Measurements from ENCODE around the gene RNF157. TPM values are rescaled to one million over a fixed set of nuclear protein-coding genes. Genes with fewer than 3 reads are reported as not detected.

The RNF157 gene
- total and polyA plus RNA-seq, 9 of the 15 experiments (the other 6 are each of a cell fraction or from before 2014, with no cell fraction given) = 8.1 to 31.7 (median 20.8) TPM

GRCh38 chr17:76246080-76247066 is 6.1 kb upstream of the RNF157 start (continued):
- no peak for TF ChIP-seq CHCHD3 (CRISPR knock-in tag; IDR thresholded peaks at IDR 0.05)
- no peak for TF ChIP-seq MCM7 (IDR thresholded peaks at IDR 0.05)
- TF ChIP-seq ZNF551 (CRISPR knock-in tag; IDR thresholded peaks at IDR 0.05) = no peak
- TF ChIP-seq RFX7 (CRISPR knock-in tag; IDR thresholded peaks at IDR 0.05) = no peak
- no peak for TF ChIP-seq SIN3B (IDR thresholded peaks at IDR 0.05; ENCODE audit: low read depth)
- no peak for TF ChIP-seq ZNF561 (CRISPR knock-in tag; conservative IDR thresholded peaks at IDR 0.05)
- TF ChIP-seq C11orf30 (IDR thresholded peaks at IDR 0.05; ENCODE audit: low read depth) = no peak
- no peak; the same call in 1 of the 2 replicates for TF ChIP-seq FOXM1 (IDR thresholded peaks at IDR 0.05; ENCODE audit: low read depth)
- no peak for TF ChIP-seq FOXM1 (CRISPR knock-in tag; IDR thresholded peaks at IDR 0.05; ENCODE audit: low read depth)
- TF ChIP-seq CXXC5 (CRISPR knock-in tag; IDR thresholded peaks at IDR 0.05) = 0 out of 2 replicates have a peak, but pooled peaks have one; percentile 15
- no peak for TF ChIP-seq BRF2 (IDR thresholded peaks at IDR 0.05; ENCODE audit: borderline replicate concordance, insufficient read depth, insufficient read length)
- TF ChIP-seq DDX20 (tag; IDR thresholded peaks at IDR 0.05; ENCODE audit: low read depth) = no peak
- no peak; the same call in 1 of the 2 replicates for TF ChIP-seq TEAD4 (IDR thresholded peaks at IDR 0.05; ENCODE audit: low read length)
- no peak for TF ChIP-seq TEAD4 (CRISPR knock-in tag; IDR thresholded peaks at IDR 0.05; ENCODE audit: borderline replicate concordance)
- no peak for TF ChIP-seq PBX2 (CRISPR knock-in tag; IDR thresholded peaks at IDR 0.05; ENCODE audit: low read depth)
- TF ChIP-seq PBX2 (tag; conservative IDR thresholded peaks at IDR 0.05; ENCODE audit: low read depth) = 0 out of 2 replicates have a peak, but pooled peaks have one; percentile 12
- 0 out of 2 replicates have a peak, but pooled peaks have one; percentile 30 for TF ChIP-seq RAD51 (IDR thresholded peaks at IDR 0.05; ENCODE audit: borderline replicate concordance, low read depth)
- TF ChIP-seq POLR2G (IDR thresholded peaks at IDR 0.05; ENCODE audit: low read depth, low read length) = no peak
- TF ChIP-seq ZBTB8A (IDR thresholded peaks at IDR 0.05; ENCODE audit: partially characterized antibody) = no peak
- TF ChIP-seq TCF7L2 (IDR thresholded peaks at IDR 0.05; ENCODE audit: low read depth, low read length) = no peak
- TF ChIP-seq, protein P1, sequence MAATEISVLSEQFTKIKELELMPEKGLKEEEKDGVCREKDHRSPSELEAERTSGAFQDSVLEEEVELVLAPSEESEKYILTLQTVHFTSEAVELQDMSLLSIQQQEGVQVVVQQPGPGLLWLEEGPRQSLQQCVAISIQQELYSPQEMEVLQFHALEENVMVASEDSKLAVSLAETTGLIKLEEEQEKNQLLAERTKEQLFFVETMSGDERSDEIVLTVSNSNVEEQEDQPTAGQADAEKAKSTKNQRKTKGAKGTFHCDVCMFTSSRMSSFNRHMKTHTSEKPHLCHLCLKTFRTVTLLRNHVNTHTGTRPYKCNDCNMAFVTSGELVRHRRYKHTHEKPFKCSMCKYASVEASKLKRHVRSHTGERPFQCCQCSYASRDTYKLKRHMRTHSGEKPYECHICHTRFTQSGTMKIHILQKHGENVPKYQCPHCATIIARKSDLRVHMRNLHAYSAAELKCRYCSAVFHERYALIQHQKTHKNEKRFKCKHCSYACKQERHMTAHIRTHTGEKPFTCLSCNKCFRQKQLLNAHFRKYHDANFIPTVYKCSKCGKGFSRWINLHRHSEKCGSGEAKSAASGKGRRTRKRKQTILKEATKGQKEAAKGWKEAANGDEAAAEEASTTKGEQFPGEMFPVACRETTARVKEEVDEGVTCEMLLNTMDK (IDR thresholded peaks at IDR 0.05; ENCODE audit: borderline replicate concordance, insufficient read depth, low read depth, low read length, poor library complexity, severe bottlenecking) = no peak
- TF ChIP-seq TAF1 (IDR thresholded peaks at IDR 0.05; ENCODE audit: control insufficient read depth, extremely low read depth, insufficient read depth, low read length, severe bottlenecking) = peak; percentile 30
